AG10803 (cell line): ENCODE data around the gene KCNIP4.

Experiments
- DNase-seq: peaks from one replicate; pipeline ENCODE4 v3.0.0; 2010; ENCODE audit warnings: low read depth
- H3K4me3 ChIP-seq: 2 replicates; pipeline ENCODE4 v1.5.1; 2011; ENCODE audit warnings: mild to moderate bottlenecking, low read length, control low read depth
- CTCF ChIP-seq: conservative IDR thresholded peaks from 2 replicates; pipeline ENCODE4 v1.5.1; 2011; ENCODE audit warnings: mild to moderate bottlenecking, low read length, control low read depth, inconsistent platforms

The KCNIP4 gene

GRCh38 chr4:21097865-21098264 lies 850.7 kb downstream of the KCNIP4 start:
- no peak overlapping the region for H3K4me3 ChIP-seq
- TF ChIP-seq CTCF = no peak
- no peak for DNase-seq

DNA sequence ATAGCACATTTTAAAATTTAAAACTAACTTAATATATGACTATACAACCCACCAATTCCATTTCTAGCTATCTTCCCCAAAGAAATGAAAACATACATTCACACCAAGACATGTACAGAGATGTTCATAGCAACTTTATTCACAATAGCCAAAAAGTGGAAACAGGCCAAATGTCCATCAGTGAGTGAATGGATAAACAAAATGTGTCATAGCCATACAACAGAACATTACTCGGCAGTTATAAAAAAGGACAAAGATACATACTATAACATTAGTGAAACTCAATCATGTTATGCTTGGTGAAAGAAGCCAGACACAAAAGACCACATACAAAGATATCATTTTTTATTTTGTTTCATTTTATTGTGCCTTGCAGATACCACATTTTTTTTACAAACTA lies 851.5 kb downstream of the KCNIP4 start:
- no peak for TF ChIP-seq CTCF
- H3K4me3 ChIP-seq = no peak overlapping the region
- DNase-seq = no peak

DNA sequence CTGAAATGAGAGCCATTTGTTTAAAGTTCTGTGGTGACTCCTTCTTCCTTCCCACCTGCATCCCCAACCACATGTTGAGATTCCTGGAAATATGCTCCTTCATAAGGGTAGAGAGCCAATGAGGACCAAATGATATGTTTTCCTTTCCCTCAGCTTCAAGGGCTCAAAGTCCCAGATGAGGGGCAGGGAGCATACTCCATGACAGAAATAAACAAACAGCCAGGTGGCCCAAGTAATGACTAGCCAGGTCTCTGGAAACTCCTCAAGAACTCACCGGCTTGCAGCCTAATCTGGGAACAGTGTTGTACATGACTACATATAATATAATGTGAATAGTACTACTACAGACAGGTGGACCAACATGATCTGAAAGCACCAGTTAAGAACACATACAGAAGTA lies 856.0 kb downstream of the KCNIP4 start:
- no peak for TF ChIP-seq CTCF
- no peak overlapping the region for H3K4me3 ChIP-seq
- DNase-seq = no peak

- no peak overlapping the region for H3K4me3 ChIP-seq
- TF ChIP-seq CTCF = no peak
- no peak for DNase-seq
Observed at GRCh38 chr4:21090094-21090666, 858.4 kb downstream of the KCNIP4 start.

DNA sequence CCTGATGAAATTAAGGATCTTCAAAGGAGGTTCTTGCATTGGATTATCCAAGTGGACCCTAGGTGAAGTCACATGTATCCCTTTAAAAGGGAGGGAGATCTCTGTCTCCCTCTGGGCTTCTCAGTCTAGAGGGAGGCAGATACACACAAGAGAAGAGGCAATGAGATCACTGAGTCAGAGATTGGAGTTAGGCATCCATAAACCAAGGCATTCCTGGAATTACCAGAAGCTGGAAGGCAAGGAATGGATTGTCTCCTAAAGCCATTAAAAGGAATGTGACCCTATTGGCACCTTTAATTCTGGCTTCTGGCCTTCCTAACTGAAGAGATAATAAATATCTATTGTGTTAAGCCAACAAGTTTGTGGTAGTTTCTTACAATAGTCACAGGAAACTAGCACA lies 865.2 kb downstream of the KCNIP4 start:
- no peak overlapping the region for H3K4me3 ChIP-seq
- TF ChIP-seq CTCF = no peak
- no peak for DNase-seq

DNA sequence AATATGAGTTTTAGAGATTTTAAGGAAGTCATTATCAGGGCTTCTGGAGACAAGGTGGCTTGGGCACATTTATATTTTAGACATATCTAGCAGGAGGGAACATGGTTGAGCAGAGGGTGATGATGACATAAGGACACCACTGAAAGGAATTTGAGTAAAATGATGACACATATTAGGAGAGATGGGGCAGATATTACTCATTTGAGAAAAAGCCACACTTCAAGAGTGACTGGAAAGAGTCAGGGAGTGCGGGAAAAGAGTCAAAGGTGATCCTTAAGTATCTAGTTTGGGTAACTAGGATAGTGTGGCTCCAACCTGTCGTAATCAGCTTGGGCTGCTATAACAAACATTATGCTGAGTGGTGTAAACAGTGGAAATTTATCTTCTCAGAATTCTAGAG lies 870.6 kb downstream of the KCNIP4 start:
- H3K4me3 ChIP-seq = no peak overlapping the region
- TF ChIP-seq CTCF = no peak
- no peak for DNase-seq

DNA sequence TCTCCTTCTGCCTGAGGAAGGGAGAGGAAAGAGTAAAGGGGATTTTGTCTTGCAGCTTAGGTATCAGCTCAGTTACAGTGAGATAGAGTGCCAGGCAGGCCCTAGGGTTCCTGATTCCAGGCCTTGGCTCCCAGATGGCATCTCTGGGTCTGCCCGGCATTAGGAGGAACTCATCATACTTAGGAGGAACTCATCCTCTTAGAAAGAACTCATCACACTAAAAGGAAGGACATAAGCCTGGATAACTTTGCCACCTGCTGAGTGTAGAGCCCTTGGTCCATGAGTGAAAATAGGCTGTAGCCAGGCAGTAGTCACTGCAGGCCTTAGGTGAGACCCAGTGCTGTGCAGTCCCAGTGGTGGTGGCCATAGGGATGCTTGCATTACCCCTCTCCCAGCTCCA lies 881.2 kb downstream of the KCNIP4 start:
- TF ChIP-seq CTCF = no peak

More for the DNA sequence above, 881.2 kb downstream of the KCNIP4 start:
- DNase-seq = no peak
- no peak overlapping the region for H3K4me3 ChIP-seq
